Measurements from ENCODE around the gene TRIO.
A peak's percentile ranks its signal among the peaks of the same experiment; 100 is the strongest.

The TRIO gene

DNA sequence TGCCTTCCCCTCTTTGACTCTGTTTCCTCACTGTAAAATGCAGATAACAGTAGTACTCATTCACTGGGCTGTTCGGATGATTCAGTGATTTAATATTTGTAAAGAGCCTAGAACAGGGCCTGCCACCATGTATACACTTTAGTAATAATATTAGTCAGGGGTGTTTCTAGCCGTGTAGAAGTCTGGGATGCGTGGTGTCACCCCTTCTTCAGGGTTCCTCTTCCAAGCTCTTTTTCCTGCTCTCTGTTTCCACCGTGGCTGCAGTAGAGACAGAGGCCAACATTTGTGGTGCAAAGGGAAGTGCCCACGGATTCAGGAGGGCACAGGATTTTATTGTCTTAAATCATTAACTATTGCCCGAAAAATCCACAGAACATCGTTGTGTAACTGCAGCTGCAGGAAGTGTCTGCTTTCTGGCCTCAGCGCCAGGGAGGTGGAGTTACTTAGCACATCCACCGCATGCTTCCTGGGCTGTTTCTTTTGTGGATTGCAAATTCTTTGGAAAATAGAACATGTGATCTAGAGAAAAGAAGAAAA is 61.7 kb downstream of the TRIO start:
- no peak overlapping the region for H3K4me3 ChIP-seq (ENCODE audit: low read depth, low read length)

DNA sequence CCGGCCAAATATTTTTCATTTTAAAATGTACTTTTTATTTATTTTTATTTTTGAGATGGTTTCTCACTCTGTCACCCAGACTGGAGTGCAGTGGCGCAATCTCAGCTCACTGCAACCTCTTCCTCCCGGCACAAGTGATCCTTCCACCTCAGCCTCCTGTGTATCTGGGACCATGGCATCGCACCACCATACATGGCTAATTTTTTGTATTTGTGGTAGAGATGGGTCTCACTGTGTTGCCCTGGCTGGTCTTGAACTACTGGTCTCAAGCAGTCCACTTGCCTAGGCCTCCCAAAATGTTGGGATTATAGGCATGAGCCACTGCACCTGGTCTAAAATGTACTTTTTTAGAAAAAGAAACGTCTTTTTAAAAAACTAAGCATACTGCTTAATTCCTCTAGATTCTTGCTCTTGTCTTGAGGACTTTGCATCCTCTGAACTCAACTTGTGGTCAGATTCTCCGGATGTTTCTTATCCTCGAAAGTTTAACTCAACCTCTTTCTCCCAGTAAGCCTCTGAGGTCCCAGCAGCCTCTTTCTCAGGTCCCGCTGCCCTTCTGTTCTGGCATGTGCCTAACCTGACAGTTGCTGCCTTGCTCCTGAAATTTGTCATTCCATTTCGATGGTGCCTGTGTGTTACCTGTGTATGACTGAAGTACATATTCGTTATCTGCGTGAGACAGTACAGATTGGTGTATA is 63.0 kb downstream of the TRIO start:
- CTCF ChIA-PET, result interaction anchor here (0.7 to 0.9 kb wide), 2 partner anchors 11 to 94 kb away, joined by 4 to 6 read pairs; no protein-coding TSS in a partner anchor

More for the DNA sequence above, 61.7 kb downstream of the TRIO start:
- ChIA-PET CTCF (interaction anchor here (0.7 to 3.2 kb wide), 4 partner anchors 11 to 218 kb away, joined by 3 to 12 read pairs (median 4); no protein-coding TSS in a partner anchor), POLR2A (interaction anchor here (1.1 kb wide), 1 partner anchor 38 kb away, joined by 3 read pairs; no protein-coding TSS in a partner anchor)
- Histone ChIP-seq H3K9me3 (ENCODE audit: control insufficient read depth, insufficient read depth, low read depth, low read length) (no peaks in the 10 kb centered on the region), H3K27ac (ENCODE audit: extremely low read depth, low read depth, low read length) (no peak overlapping the region), H3K36me3 (ENCODE audit: control insufficient read depth in 2 of 2, insufficient read depth in 1 of 2, low read length in 2 of 2) (no peaks in the 10 kb centered on the region; a peak in 1 of 3 replicates), H3K4me1 (ENCODE audit: control insufficient read depth, insufficient read depth, low read length) (peaks cover 60% of the 10 kb centered on the region)
- TF ChIP-seq ZNF335 (tag by site-specific recombination; conservative IDR thresholded peaks at IDR 0.05) (no peak), ZBTB17 (tag by site-specific recombination; IDR thresholded peaks at IDR 0.05) (no peak), ZNF175 (tag by site-specific recombination; IDR thresholded peaks at IDR 0.05) (no peak), ZNF266 (tag by site-specific recombination; IDR thresholded peaks at IDR 0.05; ENCODE audit: low read depth) (no peak), ZNF701 (tag by site-specific recombination; IDR thresholded peaks at IDR 0.05) (no peak), HOXD13 (CRISPR knock-in tag; IDR thresholded peaks at IDR 0.05; ENCODE audit: borderline replicate concordance) (no peak), ZNF621 (tag by site-specific recombination; IDR thresholded peaks at IDR 0.05) (no peak), ZNF624 (tag by site-specific recombination; IDR thresholded peaks at IDR 0.05) (no peak), OVOL3 (tag by site-specific recombination; IDR thresholded peaks at IDR 0.05) (no peak)
- TF ChIP-seq, protein P1, sequence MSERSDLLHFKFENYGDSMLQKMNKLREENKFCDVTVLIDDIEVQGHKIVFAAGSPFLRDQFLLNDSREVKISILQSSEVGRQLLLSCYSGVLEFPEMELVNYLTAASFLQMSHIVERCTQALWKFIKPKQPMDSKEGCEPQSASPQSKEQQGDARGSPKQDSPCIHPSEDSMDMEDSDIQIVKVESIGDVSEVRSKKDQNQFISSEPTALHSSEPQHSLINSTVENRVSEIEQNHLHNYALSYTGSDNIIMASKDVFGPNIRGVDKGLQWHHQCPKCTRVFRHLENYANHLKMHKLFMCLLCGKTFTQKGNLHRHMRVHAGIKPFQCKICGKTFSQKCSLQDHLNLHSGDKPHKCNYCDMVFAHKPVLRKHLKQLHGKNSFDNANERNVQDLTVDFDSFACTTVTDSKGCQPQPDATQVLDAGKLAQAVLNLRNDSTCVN (tag by site-specific recombination; optimal IDR thresholded peaks at IDR 0.05), result no peak
- TF ChIP-seq, protein P2, sequence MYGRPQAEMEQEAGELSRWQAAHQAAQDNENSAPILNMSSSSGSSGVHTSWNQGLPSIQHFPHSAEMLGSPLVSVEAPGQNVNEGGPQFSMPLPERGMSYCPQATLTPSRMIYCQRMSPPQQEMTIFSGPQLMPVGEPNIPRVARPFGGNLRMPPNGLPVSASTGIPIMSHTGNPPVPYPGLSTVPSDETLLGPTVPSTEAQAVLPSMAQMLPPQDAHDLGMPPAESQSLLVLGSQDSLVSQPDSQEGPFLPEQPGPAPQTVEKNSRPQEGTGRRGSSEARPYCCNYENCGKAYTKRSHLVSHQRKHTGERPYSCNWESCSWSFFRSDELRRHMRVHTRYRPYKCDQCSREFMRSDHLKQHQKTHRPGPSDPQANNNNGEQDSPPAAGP (tag by site-specific recombination; IDR thresholded peaks at IDR 0.05), result no peak
- TF ChIP-seq, protein P3, sequence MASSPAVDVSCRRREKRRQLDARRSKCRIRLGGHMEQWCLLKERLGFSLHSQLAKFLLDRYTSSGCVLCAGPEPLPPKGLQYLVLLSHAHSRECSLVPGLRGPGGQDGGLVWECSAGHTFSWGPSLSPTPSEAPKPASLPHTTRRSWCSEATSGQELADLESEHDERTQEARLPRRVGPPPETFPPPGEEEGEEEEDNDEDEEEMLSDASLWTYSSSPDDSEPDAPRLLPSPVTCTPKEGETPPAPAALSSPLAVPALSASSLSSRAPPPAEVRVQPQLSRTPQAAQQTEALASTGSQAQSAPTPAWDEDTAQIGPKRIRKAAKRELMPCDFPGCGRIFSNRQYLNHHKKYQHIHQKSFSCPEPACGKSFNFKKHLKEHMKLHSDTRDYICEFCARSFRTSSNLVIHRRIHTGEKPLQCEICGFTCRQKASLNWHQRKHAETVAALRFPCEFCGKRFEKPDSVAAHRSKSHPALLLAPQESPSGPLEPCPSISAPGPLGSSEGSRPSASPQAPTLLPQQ (tag by site-specific recombination; IDR thresholded peaks at IDR 0.05), result no peak

More for the DNA sequence above, 63.0 kb downstream of the TRIO start:
- Histone ChIP-seq H3K27ac (ENCODE audit: extremely low read depth, low read depth, low read length) (no peak overlapping the region), H3K4me1 (ENCODE audit: control insufficient read depth, insufficient read depth, low read length) (peaks cover 50% of the 10 kb centered on the region), H3K36me3 (ENCODE audit: control insufficient read depth in 2 of 2, insufficient read depth in 1 of 2, low read length in 2 of 2) (no peaks in the 10 kb centered on the region; a peak in 1 of 3 replicates), H3K9me3 (ENCODE audit: control insufficient read depth, insufficient read depth, low read depth, low read length) (no peaks in the 10 kb centered on the region), H3K4me3 (ENCODE audit: low read depth, low read length) (no peak overlapping the region)
- POLR2A ChIA-PET, result no interaction called here
- TF ChIP-seq BCL11B (tag by site-specific recombination; IDR thresholded peaks at IDR 0.05; ENCODE audit: low read depth) (no peak), ZNF600 (tag by site-specific recombination; IDR thresholded peaks at IDR 0.05) (0 out of 2 replicates have a peak, but pooled peaks have one; percentile 38), SALL2 (tag by site-specific recombination; IDR thresholded peaks at IDR 0.05; ENCODE audit: borderline replicate concordance) (no peak), ZNF121 (tag by site-specific recombination; IDR thresholded peaks at IDR 0.05) (peak; percentile 85), ZNF184 (tag by site-specific recombination; IDR thresholded peaks at IDR 0.05) (no peak), ZEB2 (tag by site-specific recombination; IDR thresholded peaks at IDR 0.05) (no peak), ZNF391 (tag by site-specific recombination; IDR thresholded peaks at IDR 0.05; ENCODE audit: borderline replicate concordance, low read depth) (no peak), ZNF549 (tag by site-specific recombination; IDR thresholded peaks at IDR 0.05) (no peak), ZNF626 (tag by site-specific recombination; IDR thresholded peaks at IDR 0.05) (no peak), SETDB1 (IDR thresholded peaks at IDR 0.05; ENCODE audit: insufficient read length, low read length) (no peak), ZBTB17 (tag by site-specific recombination; IDR thresholded peaks at IDR 0.05) (no peak), ZBTB8A (tag by site-specific recombination; IDR thresholded peaks at IDR 0.05) (no peak), YY1 (tag by site-specific recombination; IDR thresholded peaks at IDR 0.05) (no peak), EGR2 (tag by site-specific recombination; IDR thresholded peaks at IDR 0.05; ENCODE audit: low read depth) (no peak), WT1 (tag by site-specific recombination; IDR thresholded peaks at IDR 0.05) (no peak)
- TF ChIP-seq, protein P4, sequence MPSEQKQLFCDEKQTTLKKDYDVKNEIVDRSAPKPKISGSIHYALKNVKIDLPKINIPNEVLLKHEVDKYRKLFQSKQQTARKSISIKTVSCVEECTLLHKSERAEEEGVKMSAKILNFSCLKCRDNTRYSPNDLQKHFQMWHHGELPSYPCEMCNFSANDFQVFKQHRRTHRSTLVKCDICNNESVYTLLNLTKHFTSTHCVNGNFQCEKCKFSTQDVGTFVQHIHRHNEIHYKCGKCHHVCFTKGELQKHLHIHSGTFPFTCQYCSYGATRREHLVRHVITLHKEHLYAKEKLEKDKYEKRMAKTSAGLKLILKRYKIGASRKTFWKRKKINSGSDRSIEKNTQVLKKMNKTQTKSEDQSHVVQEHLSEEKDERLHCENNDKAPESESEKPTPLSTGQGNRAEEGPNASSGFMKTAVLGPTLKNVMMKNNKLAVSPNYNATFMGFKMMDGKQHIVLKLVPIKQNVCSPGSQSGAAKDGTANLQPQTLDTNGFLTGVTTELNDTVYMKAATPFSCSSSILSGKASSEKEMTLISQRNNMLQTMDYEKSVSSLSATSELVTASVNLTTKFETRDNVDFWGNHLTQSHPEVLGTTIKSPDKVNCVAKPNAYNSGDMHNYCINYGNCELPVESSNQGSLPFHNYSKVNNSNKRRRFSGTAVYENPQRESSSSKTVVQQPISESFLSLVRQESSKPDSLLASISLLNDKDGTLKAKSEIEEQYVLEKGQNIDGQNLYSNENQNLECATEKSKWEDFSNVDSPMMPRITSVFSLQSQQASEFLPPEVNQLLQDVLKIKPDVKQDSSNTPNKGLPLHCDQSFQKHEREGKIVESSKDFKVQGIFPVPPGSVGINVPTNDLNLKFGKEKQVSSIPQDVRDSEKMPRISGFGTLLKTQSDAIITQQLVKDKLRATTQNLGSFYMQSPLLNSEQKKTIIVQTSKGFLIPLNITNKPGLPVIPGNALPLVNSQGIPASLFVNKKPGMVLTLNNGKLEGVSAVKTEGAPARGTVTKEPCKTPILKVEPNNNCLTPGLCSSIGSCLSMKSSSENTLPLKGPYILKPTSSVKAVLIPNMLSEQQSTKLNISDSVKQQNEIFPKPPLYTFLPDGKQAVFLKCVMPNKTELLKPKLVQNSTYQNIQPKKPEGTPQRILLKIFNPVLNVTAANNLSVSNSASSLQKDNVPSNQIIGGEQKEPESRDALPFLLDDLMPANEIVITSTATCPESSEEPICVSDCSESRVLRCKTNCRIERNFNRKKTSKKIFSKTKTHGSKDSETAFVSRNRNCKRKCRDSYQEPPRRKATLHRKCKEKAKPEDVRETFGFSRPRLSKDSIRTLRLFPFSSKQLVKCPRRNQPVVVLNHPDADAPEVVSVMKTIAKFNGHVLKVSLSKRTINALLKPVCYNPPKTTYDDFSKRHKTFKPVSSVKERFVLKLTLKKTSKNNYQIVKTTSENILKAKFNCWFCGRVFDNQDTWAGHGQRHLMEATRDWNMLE (tag by site-specific recombination; conservative IDR thresholded peaks at IDR 0.05; ENCODE audit: low read depth), result no peak
